ENCODE measurements around the gene PROK1. TPM values are rescaled to one million over a fixed set of nuclear protein-coding genes. Genes with fewer than 3 reads are reported as not detected.

PROK1 gene
- polyA plus RNA-seq, 1 donor (not counting 4 experiments of a cell fraction or from before 2014, with no cell fraction given): not detected

DNA sequence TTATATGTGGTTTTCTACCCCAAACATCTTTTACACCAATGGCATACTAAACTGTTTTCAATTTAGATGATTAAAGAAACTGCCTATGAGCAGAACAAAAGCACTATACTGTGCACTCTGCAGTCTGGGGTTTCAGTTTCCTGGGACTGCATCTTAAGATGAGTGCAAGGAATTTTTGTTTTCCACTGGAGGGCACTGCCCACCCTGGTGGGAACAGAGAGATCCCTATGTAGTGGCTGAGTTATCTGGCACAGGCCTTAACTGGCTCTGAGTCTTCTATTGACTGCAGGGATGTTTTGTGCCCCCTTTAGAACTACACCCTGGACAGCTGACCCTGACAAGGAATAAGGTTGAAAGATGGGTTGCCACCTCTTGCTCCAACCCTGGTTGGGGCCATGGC lies 12.0 kb downstream of the PROK1 start:
- no peaks in the 10 kb centered on the region for H3K36me3 ChIP-seq (ENCODE audit: control insufficient read depth in 2 of 2, extremely low read depth in 1 of 2, insufficient read depth in 2 of 2, low read length in 2 of 2)
- no peak overlapping the region for H2AFZ ChIP-seq (ENCODE audit: control insufficient read depth, low read length)
- no peak for TF ChIP-seq EZH2 (IDR thresholded peaks at IDR 0.05; ENCODE audit: low read length)
- TF ChIP-seq, protein P1, sequence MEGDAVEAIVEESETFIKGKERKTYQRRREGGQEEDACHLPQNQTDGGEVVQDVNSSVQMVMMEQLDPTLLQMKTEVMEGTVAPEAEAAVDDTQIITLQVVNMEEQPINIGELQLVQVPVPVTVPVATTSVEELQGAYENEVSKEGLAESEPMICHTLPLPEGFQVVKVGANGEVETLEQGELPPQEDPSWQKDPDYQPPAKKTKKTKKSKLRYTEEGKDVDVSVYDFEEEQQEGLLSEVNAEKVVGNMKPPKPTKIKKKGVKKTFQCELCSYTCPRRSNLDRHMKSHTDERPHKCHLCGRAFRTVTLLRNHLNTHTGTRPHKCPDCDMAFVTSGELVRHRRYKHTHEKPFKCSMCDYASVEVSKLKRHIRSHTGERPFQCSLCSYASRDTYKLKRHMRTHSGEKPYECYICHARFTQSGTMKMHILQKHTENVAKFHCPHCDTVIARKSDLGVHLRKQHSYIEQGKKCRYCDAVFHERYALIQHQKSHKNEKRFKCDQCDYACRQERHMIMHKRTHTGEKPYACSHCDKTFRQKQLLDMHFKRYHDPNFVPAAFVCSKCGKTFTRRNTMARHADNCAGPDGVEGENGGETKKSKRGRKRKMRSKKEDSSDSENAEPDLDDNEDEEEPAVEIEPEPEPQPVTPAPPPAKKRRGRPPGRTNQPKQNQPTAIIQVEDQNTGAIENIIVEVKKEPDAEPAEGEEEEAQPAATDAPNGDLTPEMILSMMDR (optimal IDR thresholded peaks at IDR 0.05 in 1 of 3, IDR thresholded peaks at IDR 0.05 in 1 of 3, conservative IDR thresholded peaks at IDR 0.05 in 1 of 3; ENCODE audit: extremely low read depth in 1 of 3, insufficient read depth in 2 of 3, low read length in 3 of 3): peak in 1 of 3 experiments; percentile 12
- H3K79me2 ChIP-seq (ENCODE audit: control insufficient read depth, insufficient read depth, low read length): no peaks in the 10 kb centered on the region
- H3K9ac ChIP-seq (ENCODE audit: control insufficient read depth, extremely low read depth, insufficient read depth, low read length): no peak overlapping the region
- DNase-seq (ENCODE audit: low read depth, low spot score): no peak
- no peak overlapping the region for H3K27ac ChIP-seq (ENCODE audit: control insufficient read depth, insufficient read depth, low read length)
- H3K4me2 ChIP-seq (ENCODE audit: control insufficient read depth, extremely low read depth, insufficient read depth, low read depth, low read length): no peak overlapping the region
- H3K4me1 ChIP-seq (ENCODE audit: control insufficient read depth, extremely low read depth, insufficient read depth, low read length): peaks cover 26% of the 10 kb centered on the region
- dilution Hi-C loops (cut with MboI; ENCODE audit: extremely low pct_ligation_motif_present, low sequenced_read_pairs): no loop called here
- H4K20me1 ChIP-seq (ENCODE audit: control insufficient read depth, extremely low read depth, insufficient read depth, low read length): no peaks in the 10 kb centered on the region
- FAIRE-seq: no peak
- no peaks in the 10 kb centered on the region for H3K9me1 ChIP-seq (ENCODE audit: control insufficient read depth, extremely low read depth, insufficient read depth, low read length)
- no peak overlapping the region for H3K4me3 ChIP-seq (ENCODE audit: control insufficient read depth in 2 of 3, extremely low read depth in 1 of 3, insufficient read depth in 2 of 3, low read depth in 1 of 3, low read length in 3 of 3)
- H3K27me3 ChIP-seq (ENCODE audit: control insufficient read depth, extremely low read depth, insufficient read depth, low read length): no peaks in the 10 kb centered on the region
- no peaks in the 10 kb centered on the region for H3K9me3 ChIP-seq (ENCODE audit: control insufficient read depth, low read depth, low read length)

DNA sequence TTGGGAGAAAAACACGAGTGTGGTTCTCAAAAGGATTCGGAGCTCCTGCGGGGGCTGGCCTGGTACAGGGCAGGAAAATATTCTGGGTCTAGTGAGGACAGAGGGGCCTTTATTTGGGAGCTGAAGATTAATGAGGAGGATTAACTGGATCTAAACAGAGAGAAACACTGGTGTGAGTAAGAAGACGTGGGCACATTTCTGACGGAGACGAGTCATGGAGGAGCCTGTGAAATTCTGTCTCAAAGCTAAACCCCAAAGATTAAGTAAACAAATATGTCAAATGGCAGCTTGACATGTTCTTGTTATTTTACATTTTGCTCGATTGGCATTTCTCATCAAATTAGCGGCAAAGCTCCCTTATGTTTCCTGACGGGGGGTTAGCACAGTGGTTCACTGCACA lies 12.8 kb downstream of the PROK1 start:
- H3K4me2 ChIP-seq (ENCODE audit: control insufficient read depth, extremely low read depth, insufficient read depth, low read depth, low read length): peak overlapping the region; percentile 36
- no peaks in the 10 kb centered on the region for H3K9me1 ChIP-seq (ENCODE audit: control insufficient read depth, extremely low read depth, insufficient read depth, low read length)
- H4K20me1 ChIP-seq (ENCODE audit: control insufficient read depth, extremely low read depth, insufficient read depth, low read length): no peaks in the 10 kb centered on the region
- peaks cover 26% of the 10 kb centered on the region for H3K4me1 ChIP-seq (ENCODE audit: control insufficient read depth, extremely low read depth, insufficient read depth, low read length)
- no peak overlapping the region for H3K9ac ChIP-seq (ENCODE audit: control insufficient read depth, extremely low read depth, insufficient read depth, low read length)
- TF ChIP-seq, protein P1 (optimal IDR thresholded peaks at IDR 0.05 in 1 of 3, IDR thresholded peaks at IDR 0.05 in 1 of 3, conservative IDR thresholded peaks at IDR 0.05 in 1 of 3; ENCODE audit: extremely low read depth in 1 of 3, insufficient read depth in 2 of 3, low read length in 3 of 3): no peak
- no peak for TF ChIP-seq EZH2 (IDR thresholded peaks at IDR 0.05; ENCODE audit: low read length)
- H3K79me2 ChIP-seq (ENCODE audit: control insufficient read depth, insufficient read depth, low read length): no peaks in the 10 kb centered on the region
- H3K27ac ChIP-seq (ENCODE audit: control insufficient read depth, insufficient read depth, low read length): peak overlapping the region; percentile 33
- H3K4me3 ChIP-seq (ENCODE audit: control insufficient read depth in 2 of 3, extremely low read depth in 1 of 3, insufficient read depth in 2 of 3, low read depth in 1 of 3, low read length in 3 of 3): no peak overlapping the region
- H3K36me3 ChIP-seq (ENCODE audit: control insufficient read depth in 2 of 2, extremely low read depth in 1 of 2, insufficient read depth in 2 of 2, low read length in 2 of 2): no peaks in the 10 kb centered on the region
- no peaks in the 10 kb centered on the region for H3K9me3 ChIP-seq (ENCODE audit: control insufficient read depth, low read depth, low read length)
- H3K27me3 ChIP-seq (ENCODE audit: control insufficient read depth, extremely low read depth, insufficient read depth, low read length): no peaks in the 10 kb centered on the region
- DNase-seq (ENCODE audit: low read depth, low spot score) (no peak), FAIRE-seq (no peak)
- dilution Hi-C loops (cut with MboI; ENCODE audit: extremely low pct_ligation_motif_present, low sequenced_read_pairs): no loop called here
- no peak overlapping the region for H2AFZ ChIP-seq (ENCODE audit: control insufficient read depth, low read length)

Measured in keratinocyte (primary cell).